Measurements from ENCODE around the gene AVPR2.

Gene AVPR2

GRCh38 chrX:153953892-153954557 lies 49.6 kb downstream of the AVPR2 start:
- DNase-seq: no peak

DNA sequence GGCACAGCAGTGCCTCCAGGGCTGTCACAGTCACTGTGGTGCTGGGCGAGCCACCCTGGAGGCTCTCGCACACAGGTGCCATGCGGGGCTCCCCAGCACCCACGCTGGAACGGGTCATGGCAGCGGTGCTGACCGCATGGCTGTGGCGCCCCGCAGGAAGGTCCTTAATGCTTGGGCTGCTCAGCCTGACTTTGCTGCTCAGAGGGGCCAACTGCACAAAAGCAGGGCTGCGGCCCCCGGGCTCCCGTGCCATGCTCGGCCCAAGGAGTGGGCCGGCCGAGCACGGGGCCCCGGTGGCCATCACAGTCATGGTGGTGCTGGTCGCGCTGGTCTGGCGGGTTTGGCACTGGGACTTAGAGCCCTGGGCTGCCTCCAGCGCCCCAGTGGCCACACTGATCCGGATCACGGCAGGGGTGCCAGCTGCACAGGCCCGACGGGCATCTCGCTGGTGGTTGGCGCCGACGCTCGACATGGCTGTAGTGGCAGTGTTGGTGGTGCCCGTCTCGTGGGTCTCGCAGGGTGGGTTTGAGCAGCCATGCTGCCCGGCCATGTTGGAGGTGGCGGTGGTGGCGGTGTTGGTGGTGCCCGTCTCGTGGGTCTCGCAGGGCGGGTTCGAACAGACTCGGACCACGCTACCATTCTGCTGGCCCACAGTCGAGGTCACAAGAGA lies 50.2 kb downstream of the AVPR2 start:
- DNase-seq: no peak

GRCh38 chrX:153955228-153955732 lies 50.8 kb downstream of the AVPR2 start:
- DNase-seq: no peak

GRCh38 chrX:153956044-153956907 lies 51.8 kb downstream of the AVPR2 start:
- no peak for DNase-seq

All from CD4-positive, alpha-beta T cell treated with Interleukin-1 beta for 1 hour (primary cell).